SIG-M5 treated with dmso at 0.1 percent for 504 hours (cell line): ENCODE results near the gene PRKN.

Experiments used
- DNase-seq: peaks from one replicate; lab custom pipeline; 2025; ENCODE audit not compliant: unreplicated experiment; lab: John Stamatoyannopoulos, UW

Gene PRKN

DNA sequence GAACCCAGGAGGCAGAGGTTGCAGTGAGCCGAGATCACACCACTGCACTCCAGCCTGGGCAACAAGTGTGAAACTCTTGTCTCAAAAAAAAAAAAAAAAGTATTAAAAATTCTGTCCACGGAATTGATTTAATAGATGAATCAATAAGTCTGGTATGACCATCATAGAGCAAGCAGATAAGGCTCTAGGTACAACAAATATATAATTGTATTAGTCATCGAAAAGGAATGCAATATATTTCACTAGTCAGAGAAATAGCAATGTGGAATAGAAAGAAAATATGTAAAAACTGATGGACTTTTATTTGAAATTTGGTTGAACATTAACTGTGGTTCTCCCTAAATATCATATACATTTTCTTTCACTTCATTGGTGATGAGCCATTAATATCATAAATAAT, 976.9 kb downstream of the PRKN start:
- DNase-seq = no peak

- no peak for DNase-seq
Observed at GRCh38 chr6:161749576-161749975, 978.0 kb downstream of the PRKN start.

DNA sequence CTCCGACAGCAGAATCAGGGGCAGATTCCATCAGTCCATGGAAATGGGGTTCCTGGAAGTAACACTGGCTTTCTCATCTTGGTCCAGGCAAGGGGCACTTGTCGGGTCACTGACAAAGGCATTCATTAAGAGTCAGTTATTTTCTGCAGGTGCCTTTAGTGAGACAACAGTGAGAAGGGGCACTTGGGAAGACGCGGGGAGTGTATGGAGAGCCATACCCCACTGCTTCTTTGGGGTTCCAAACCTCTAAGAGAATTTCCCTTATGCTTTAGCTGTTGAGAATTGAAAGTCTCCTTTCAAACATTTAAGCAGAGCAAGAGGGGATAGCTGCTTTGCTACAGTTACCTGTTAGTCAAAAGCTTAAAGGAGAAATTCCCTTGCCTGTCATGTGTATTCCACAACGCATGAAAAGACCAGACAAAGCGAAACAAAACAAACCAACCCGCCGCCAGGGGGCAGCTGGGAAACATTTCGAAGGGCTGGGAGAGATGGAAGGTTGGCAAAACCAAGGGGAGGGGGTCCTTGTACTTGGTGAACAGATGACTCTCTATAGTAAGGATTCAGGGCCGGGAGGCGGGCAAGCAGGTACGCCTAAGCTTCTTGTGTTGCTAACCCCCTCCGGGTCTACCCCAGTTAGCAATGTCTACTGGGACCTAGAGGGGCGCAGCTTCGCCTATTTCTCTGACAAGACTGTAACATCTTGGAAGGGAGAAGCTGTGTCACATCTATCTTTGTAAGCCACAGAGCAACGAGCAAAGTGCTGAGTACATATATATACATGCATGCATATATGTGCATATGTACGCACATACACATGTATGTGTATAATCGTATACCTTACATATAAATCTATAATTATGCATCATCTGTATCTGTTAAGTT, 978.8 kb downstream of the PRKN start:
- DNase-seq = peak; percentile 6

DNA sequence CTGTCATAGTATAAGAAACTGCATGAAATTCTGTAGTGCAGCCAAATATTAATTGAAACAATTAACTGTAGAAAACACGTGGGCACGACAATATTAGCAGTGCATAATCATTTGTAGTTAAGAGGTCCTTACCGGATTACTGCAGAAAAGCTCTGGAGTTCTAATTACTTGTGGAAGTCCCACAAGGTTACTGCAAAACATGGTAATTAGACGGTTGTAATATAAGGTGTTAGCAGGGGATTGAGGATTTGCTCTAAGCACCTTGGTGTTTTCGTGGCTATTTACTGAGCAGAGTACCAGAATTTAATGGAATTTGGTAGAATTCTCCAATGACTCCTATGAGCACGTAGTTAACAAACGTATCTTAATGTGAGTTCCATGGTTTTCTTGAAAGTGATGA, 980.1 kb downstream of the PRKN start:
- no peak for DNase-seq

GRCh38 chr6:161745594-161746141, 981.9 kb downstream of the PRKN start:
- DNase-seq = no peak

GRCh38 chr6:161745128-161745527, 982.4 kb downstream of the PRKN start:
- DNase-seq = no peak

GRCh38 chr6:161744211-161745067, 983.1 kb downstream of the PRKN start:
- DNase-seq = no peak

GRCh38 chr6:161743509-161744178, 983.9 kb downstream of the PRKN start:
- DNase-seq = no peak

- no peak for DNase-seq
Observed at GRCh38 chr6:161740486-161740885, 987.1 kb downstream of the PRKN start.

- DNase-seq = no peak
Observed at GRCh38 chr6:161736781-161737292, 990.7 kb downstream of the PRKN start.

- no peak for DNase-seq
Observed at GRCh38 chr6:161736326-161736725, 991.2 kb downstream of the PRKN start.

DNA sequence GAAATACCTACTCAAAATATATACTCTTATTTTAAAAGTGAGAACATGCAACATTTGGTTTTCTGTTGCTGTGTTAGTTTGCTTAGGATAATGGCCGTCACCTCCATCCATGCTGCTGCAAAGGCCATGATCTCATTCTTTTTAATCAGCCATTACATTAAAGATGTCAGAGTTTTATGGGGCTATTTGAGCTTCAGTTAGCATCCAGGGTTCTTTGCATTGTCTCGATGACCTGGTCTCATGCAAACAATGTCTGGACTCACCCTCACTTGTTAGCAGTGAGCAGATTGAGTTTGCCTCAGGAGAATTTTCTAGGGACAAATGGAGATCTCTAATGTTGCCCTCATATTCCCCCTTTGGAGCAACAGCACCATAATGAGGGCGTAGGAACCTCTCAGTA, 995.0 kb downstream of the PRKN start:
- no peak for DNase-seq

DNA sequence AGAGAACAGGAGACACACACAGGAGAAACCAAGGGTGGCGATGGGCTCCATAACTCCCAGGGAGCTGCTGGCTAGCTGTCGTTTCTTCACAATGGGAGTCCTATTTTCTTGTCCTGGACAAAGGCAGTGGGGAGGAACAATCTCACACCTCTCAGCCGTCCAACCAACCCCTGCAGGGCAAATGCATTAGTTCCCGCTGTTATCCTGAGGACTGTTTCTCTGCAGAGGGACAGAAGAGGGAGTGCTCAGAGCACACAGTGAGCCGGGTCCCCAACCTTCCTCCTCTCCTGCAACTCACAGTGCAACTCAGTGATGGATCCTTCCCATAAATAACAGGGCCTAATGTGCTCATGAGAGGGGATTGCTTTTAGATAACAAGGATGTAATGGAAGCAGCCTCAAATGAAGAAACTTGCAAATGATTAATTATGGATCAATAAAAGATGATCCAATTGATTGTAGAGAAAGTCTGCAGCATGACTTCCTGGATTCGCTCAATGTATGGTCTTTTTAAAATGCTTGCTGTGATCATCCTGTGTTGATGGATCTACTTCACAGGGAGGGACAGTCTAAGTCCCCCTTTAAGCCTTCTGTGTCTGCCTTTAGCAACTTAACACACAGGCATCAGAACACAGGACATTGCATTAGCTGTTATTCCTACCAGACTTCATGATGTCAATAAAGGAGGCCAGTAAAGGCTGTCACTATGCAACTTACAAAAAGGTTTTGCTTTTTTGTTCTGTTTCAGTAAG, 1000.3 kb downstream of the PRKN start:
- no peak for DNase-seq

GRCh38 chr6:161722394-161722793, 1005.2 kb downstream of the PRKN start:
- DNase-seq = no peak

DNA sequence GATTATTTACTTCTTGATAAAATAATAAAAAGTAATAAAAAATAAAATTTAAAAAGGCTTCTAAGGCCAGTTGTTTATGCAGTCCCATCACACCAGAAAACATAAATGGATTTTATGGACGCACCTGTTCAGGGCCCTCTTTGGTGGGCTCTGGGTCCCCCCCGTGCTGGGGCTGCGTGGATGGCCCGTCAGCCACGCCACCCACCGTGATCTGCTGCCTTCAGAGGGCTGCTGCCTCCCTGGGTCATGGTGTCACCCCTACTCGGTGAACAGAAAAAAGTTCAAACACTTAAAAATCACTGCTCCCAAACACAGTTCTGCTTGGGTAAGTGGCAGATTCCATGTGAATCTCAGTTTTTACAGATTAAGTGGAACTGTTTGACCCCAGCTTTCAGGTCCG, 1006.1 kb downstream of the PRKN start:
- DNase-seq = no peak

DNA sequence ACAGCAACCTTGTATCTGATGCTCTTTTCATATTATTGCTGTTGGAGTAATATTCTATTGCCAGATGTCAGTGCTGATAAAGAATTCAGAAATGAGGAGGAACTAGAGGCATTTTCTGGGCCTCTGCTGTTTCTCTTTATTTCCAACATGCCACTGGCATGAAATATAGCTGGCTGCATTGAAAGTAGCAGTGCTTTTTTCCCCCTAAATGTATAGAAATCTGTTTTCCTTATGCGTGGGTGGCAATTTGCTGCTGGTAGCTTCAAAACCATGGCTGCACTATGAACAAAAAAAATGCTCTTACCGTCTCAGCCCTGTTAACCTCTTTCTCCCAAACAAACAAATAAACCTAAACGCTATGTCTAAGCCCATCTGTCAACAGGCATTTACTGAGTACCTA, 1011.4 kb downstream of the PRKN start:
- DNase-seq = no peak

GRCh38 chr6:161711938-161712337, 1015.6 kb downstream of the PRKN start:
- no peak for DNase-seq

DNA sequence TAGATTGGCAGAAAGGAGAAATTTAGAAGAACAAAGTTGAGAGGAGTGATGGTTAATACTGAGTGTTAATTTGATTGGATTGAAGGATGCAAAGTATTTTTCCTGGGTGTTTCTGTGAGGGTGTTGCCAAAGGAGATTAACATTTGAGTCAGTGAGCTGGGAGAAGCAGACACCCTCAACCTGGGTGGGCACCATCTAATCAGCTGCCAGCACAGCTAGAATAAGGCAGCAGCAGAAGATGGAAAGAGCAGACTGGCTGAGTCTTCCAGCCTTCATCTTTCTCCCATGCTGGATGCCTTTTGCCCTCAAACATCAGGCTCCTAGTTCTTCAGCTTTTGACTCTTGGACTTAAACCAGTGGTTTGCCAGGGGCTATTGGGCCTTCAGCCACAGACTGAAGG, 1016.1 kb downstream of the PRKN start:
- no peak for DNase-seq

GRCh38 chr6:161710698-161711097, 1016.9 kb downstream of the PRKN start:
- DNase-seq = no peak

GRCh38 chr6:161701056-161701455, 1026.5 kb downstream of the PRKN start:
- DNase-seq = no peak
